LNCAP (cell line): ENCODE data around the gene XPO6.

Experiments used
- CTCF ChIP-seq: fragments of 450-650 bp; IDR thresholded peaks from 2 replicates; pipeline ENCODE4 v1.5.1; 2017; ENCODE audit warnings: mild to moderate bottlenecking

Gene XPO6

DNA sequence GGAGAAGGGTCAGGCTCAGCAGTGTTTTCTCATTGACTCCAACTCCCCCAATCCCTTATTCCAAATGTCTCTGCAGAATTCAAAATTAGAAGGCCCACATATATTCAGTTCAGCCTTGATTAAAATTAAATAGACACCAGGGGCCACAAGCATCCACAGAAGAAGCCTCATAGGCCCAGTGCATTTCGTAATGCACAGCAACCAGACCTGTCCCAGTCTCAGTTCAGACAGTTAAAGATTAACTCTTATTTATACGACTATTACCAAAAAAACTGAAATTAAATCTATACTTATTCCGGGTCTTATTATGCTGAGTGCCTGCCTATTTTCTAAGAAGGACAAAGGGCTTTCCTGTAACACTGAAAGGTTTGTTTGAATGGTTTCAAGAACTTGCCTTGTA, 106.5 kb downstream of the XPO6 start:
- TF ChIP-seq CTCF = no peak

DNA sequence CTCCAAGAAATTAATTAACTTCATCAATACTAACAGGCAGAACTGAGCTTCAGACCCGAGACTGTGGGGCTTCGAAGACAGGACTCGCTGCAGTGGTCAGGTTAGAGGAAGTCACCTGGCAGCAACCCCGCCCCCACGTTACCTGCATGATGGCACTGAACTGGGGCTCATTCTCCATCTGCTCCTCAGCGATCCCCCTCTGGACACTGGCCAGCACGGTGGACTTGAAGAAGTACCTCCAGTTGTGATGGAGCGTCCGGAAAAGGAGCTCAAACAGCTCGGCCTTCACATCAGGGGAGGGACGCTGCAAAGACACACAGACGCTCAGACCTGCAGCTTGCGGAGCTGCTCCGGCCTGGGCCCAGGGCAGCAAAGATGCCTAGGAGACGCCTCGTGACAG, 107.4 kb downstream of the XPO6 start:
- no peak for TF ChIP-seq CTCF

- no peak for TF ChIP-seq CTCF
Measured at GRCh38 chr16:28103516-28104170, 108.1 kb downstream of the XPO6 start.

- TF ChIP-seq CTCF = no peak
Measured at GRCh38 chr16:28101533-28101890, 110.3 kb downstream of the XPO6 start.

GRCh38 chr16:28100810-28101532, 110.8 kb downstream of the XPO6 start:
- TF ChIP-seq CTCF = no peak

GRCh38 chr16:28098959-28099945, 112.5 kb downstream of the XPO6 start:
- no peak for TF ChIP-seq CTCF

DNA sequence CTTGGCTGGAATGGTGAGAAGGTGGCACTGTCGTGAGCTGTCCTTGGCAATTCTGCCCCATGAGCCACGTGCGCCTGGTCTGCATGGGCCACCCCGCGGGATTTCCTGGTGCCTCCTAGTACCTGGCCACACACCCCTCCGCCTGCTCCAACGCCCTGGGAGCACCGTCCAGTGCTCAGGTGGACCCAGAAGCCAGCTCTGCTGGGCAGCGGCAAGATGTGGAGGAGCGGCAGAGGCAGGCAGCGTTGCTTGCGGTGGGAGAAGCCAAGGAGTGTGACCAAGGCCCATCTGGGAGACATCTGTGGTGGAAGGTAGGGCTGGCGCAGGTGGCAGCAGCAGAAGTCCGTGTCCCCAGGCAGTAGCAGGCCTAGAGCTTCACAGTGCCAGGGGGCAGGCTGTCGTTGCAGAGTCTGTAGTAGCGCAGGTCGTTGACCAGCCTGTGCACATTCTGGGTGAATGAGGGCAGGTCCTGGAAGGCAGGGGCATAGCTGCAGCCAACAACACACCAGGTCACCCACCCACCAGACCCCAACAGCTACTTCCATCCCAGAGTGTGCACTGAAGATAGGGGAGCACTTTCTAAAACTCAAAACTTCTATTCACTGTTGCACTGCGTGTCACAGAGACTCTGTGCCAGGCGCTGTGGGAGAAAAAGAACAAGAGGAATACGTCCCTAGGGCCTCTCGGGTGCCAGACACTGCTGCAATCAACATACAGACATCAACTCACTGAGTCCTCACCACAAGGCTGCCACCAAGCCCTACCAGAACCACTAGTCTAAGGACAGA, 113.4 kb downstream of the XPO6 start:
- no peak for TF ChIP-seq CTCF
